T-cell (primary cell): ENCODE results near the gene TEAD1. TPM values are rescaled to one million over a fixed set of nuclear protein-coding genes. Genes with fewer than 3 reads are reported as not detected.

ENCODE experiments used
- ATAC-seq, 4 experiments: fragments of 200-7000 bp in 3 of 4; fragments of 150-1000 bp in 1 of 4; cut with Tn5 transposase; replicated peaks in 1 of 4; 1 replicate in 3 of 4; 2 replicates in 1 of 4; pipeline ENCODE4 v1.10.0; 2021; ENCODE audit warnings: moderate library complexity in 3 of 4, mild to moderate bottlenecking in 2 of 4, moderate number of reproducible peaks in 1 of 4
- CTCF ChIA-PET, 2 donors: fragments of 300-600 bp; sonication (Branson Sonifier 250); formaldehyde crosslinking; loops; one replicate each; lab custom pipeline; 2022; ENCODE audit warnings: antibody characterized with exemption in 2 of 2; lab: Charles Lee
- POLR2A ChIA-PET, 2 donors: fragments of 300-600 bp; sonication (Branson Sonifier 250); formaldehyde crosslinking; loops; one replicate each; lab custom pipeline; 2022; ENCODE audit warnings: antibody characterized with exemption in 2 of 2; lab: Charles Lee
- DNase-seq, 35 experiments: peaks; one replicate each; pipeline versions ENCODE4 v3.0.0 to v3.0.0-alpha.2; 2013 to 2023
- H3K27ac ChIP-seq: one replicate; pipeline ENCODE4 v1.5.1; 2013; ENCODE audit warnings: low read length
- H3K27me3 ChIP-seq, 2 experiments: replicated peaks in 1 of 2; 1 replicate in 1 of 2; 2 replicates in 1 of 2; pipeline versions ENCODE4 v1.6.1 to v1.7.0; 2013; ENCODE audit warnings: low read length in 1 of 2, mixed read lengths in 1 of 2; ENCODE audit not compliant: control insufficient read depth in 2 of 2, insufficient read depth in 2 of 2; ENCODE audit errors: extremely low read depth in 1 of 2
- H3K36me3 ChIP-seq, 2 donors: 1 replicate in 1 of 2; 2 replicates in 1 of 2; pipeline versions ENCODE4 v1.6.1 to v1.7.0; 2013; ENCODE audit warnings: low read length in 1 of 2; ENCODE audit not compliant: control insufficient read depth in 2 of 2, insufficient read depth in 1 of 2; ENCODE audit errors: extremely low read depth in 1 of 2
- H3K4me1 ChIP-seq, 2 experiments: 1 replicate in 1 of 2; 2 replicates in 1 of 2; pipeline versions ENCODE4 v1.6.1 to v1.7.0; 2013; ENCODE audit warnings: low read length in 2 of 2, mixed read lengths in 1 of 2; ENCODE audit not compliant: insufficient read depth in 2 of 2, control insufficient read depth in 1 of 2; ENCODE audit errors: extremely low read depth in 1 of 2
- H3K4me3 ChIP-seq, 2 donors: 1 replicate in 1 of 2; 2 replicates in 1 of 2; pipeline versions ENCODE4 v1.5.1 to v1.7.0; 2013; ENCODE audit warnings: mild to moderate bottlenecking in 2 of 2, low read length in 1 of 2, moderate library complexity in 1 of 2; ENCODE audit not compliant: control insufficient read depth in 1 of 2; ENCODE audit errors: extremely low read depth in 1 of 2
- H3K9me3 ChIP-seq: 2 replicates; pipeline ENCODE4 v1.7.0; 2013
- H3K27ac Mint-ChIP-seq, 2 donors: one replicate each; pipeline ENCODE4 v1.8.0; 2020 to 2021; ENCODE audit warnings: mild to moderate bottlenecking in 2 of 2, mixed read lengths in 2 of 2
- H3K27me3 Mint-ChIP-seq, 2 donors: one replicate each; pipeline ENCODE4 v1.8.0; 2021 to 2022; ENCODE audit warnings: mixed read lengths in 2 of 2
- H3K36me3 Mint-ChIP-seq: one replicate; pipeline ENCODE4 v1.8.0; 2021; ENCODE audit warnings: mixed read lengths
- H3K4me1 Mint-ChIP-seq, 3 donors: one replicate each; pipeline ENCODE4 v1.8.0; 2020 to 2022; ENCODE audit warnings: mixed read lengths in 3 of 3, mild to moderate bottlenecking in 1 of 3
- H3K4me3 Mint-ChIP-seq, 3 donors: one replicate each; pipeline ENCODE4 v1.8.0; 2020 to 2022; ENCODE audit warnings: mild to moderate bottlenecking in 3 of 3, mixed read lengths in 3 of 3, moderate library complexity in 3 of 3
- H3K9me3 Mint-ChIP-seq, 3 donors: one replicate each; pipeline ENCODE4 v1.8.0; 2020 to 2022; ENCODE audit warnings: mixed read lengths in 3 of 3
- WGBS: methylation state at CpG from one replicate; pipeline ENCODE4 v1.1.5; 2013; ENCODE audit warnings: missing lambda C conversion rate; ENCODE audit not compliant: insufficient coverage; 5-methylcytosine and 5-hydroxymethylcytosine counted together
- total RNA-seq, 35 experiments: library from RNA in 6 of 35; stranded (reverse) in 6 of 35; fragments of 120-200 nt in 1 of 35; gene quantifications; one replicate each; pipeline versions ENCODE4 v1.2.1 to v1.2.4 and lab custom pipeline; 2013 to 2026

The TEAD1 gene
- total RNA-seq, 5 donors from 2014 or later (not counting 1 experiment from before 2014, with no cell fraction given): 0.20 to 0.72 (median 0.44) TPM; not detected in 1

DNA sequence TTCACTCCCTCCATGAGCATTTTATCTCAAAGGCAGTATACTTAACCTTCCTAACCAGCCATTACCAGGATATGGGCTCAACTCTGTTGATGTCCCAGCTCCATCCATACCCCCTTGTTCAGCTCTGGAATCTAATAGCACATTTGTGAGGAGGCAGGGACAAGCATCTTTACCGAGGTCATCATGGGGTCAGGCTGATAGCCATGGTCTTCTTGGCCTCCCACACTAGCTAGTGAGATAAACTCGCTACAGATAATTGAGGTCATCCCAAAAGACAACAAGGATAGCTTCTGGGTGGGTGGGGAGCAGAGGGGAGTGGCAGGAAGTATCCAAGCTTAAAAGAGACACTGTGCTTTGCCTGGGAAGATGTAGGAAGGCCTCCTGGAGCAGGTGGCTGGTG is 193.3 kb downstream of the TEAD1 start:
- DNase-seq: no peak
- no peaks in the 10 kb centered on the region for H3K4me1 ChIP-seq

DNA sequence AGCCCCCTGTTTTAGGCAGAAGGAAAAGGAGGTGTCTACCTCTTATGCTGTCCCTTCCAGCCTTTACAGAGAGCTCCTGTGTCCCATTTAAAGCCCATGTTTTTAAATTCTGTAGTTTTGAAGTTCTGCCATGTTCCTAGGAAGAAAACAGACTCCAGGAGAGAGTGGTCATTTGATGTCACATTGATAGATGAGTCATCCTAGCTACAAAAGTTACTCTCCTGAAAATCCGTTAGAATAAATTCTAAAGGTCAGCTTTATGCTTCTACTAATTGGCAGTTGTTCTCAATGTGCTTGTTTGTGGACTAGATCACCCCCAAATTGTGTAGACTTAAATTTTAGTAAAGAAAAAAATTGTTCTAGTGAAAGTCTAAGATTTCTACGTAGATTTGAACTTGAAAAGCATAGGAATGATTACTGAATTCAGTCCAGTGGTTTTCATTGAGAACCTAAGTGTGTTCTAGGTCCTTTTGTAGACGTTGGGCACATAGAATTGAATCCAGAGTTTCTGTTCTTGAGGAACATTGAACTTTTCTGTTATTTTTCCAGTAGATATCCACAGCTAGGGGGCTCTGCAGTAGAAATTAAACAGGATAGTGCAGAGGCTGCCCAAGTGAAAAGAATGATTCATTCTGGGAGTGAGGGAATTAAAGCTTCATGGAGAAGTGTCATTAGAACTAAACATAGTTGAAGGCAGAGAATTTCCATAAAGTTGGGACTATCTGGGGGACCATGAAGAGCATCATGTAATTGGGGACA is 194.3 kb downstream of the TEAD1 start:
- H3K4me3 ChIP-seq: no peak overlapping the region
- no peaks in the 10 kb centered on the region for H3K4me1 ChIP-seq
- H3K9me3 ChIP-seq: no peaks in the 10 kb centered on the region
- H3K4me3 Mint-ChIP-seq: no peak overlapping the region
- WGBS: 66% methylated on average over 2 of the region's 3 CpGs
- POLR2A ChIA-PET: no interaction called here
- CTCF ChIA-PET: no interaction called here
- H3K36me3 ChIP-seq: no peaks in the 10 kb centered on the region
- peaks cover 9 to 19% of the 10 kb centered on the region in 2 experiments for H3K27me3 ChIP-seq
- no peak for ATAC-seq
- H3K27ac ChIP-seq: no peak overlapping the region
- no peak for DNase-seq
- H3K27me3 Mint-ChIP-seq: peaks cover 32 to 34% of the 10 kb centered on the region in 2 donors
- peaks cover 6 to 7% (median 7%) of the 10 kb centered on the region in 3 donors for H3K4me1 Mint-ChIP-seq
- no peaks in the 10 kb centered on the region for H3K36me3 Mint-ChIP-seq
- H3K27ac Mint-ChIP-seq: no peak overlapping the region
- H3K9me3 Mint-ChIP-seq: no peaks in the 10 kb centered on the region

More for the DNA sequence above, 193.3 kb downstream of the TEAD1 start:
- no peaks in the 10 kb centered on the region for H3K36me3 Mint-ChIP-seq
- Histone ChIP-seq H3K4me3 (no peak overlapping the region), H3K27me3 (peaks cover 17 to 25% of the 10 kb centered on the region in 2 experiments), H3K9me3 (no peaks in the 10 kb centered on the region), H3K36me3 (no peaks in the 10 kb centered on the region), H3K27ac (no peak overlapping the region)
- no peaks in the 10 kb centered on the region for H3K9me3 Mint-ChIP-seq
- H3K27ac Mint-ChIP-seq: no peak overlapping the region
- ChIA-PET CTCF (no interaction called here), POLR2A (no interaction called here)
- peaks cover 6 to 7% (median 7%) of the 10 kb centered on the region in 3 donors for H3K4me1 Mint-ChIP-seq
- ATAC-seq: no peak
- H3K4me3 Mint-ChIP-seq: no peak overlapping the region
- H3K27me3 Mint-ChIP-seq: peaks cover 37 to 44% of the 10 kb centered on the region in 2 donors
- WGBS: no CpG with 5 or more reads among the region's 2 CpGs

DNA sequence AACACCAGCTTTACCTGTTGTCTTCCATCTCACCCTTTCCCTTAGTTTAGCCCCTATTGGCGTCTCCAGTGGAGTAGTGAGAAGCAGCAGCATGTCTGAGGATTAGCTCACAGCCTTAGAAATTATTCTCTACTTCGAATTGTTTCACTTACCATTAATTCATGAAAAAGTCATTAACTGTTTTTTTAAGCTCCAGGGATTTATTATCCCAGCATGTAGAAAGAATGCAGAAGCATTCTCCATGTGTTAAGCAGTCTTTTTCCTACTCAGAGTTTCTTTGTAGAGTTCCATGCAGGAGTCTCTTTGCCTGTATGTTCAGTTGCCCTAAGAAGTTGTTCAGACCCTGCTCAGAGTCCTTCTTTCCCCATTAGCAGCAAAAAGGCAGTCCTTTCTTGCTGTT is 197.0 kb downstream of the TEAD1 start:
- no peak overlapping the region for H3K4me3 Mint-ChIP-seq
- H3K9me3 Mint-ChIP-seq: no peaks in the 10 kb centered on the region
- WGBS: no CpG with 5 or more reads among the region's 2 CpGs
- H3K9me3 ChIP-seq: no peaks in the 10 kb centered on the region
- H3K27ac Mint-ChIP-seq: no peak overlapping the region
- CTCF ChIA-PET: no interaction called here
- POLR2A ChIA-PET: no interaction called here
- DNase-seq (no peak), ATAC-seq (no peak)
- H3K27me3 ChIP-seq: peaks cover 0 to 13% of the 10 kb centered on the region in 2 experiments
- no peaks in the 10 kb centered on the region for H3K4me1 Mint-ChIP-seq
- H3K36me3 ChIP-seq: no peaks in the 10 kb centered on the region
- H3K36me3 Mint-ChIP-seq: no peaks in the 10 kb centered on the region
- no peak overlapping the region for H3K4me3 ChIP-seq
- no peak overlapping the region for H3K27ac ChIP-seq
- H3K4me1 ChIP-seq: no peaks in the 10 kb centered on the region
- H3K27me3 Mint-ChIP-seq: peaks cover 16 to 27% of the 10 kb centered on the region in 2 donors

DNA sequence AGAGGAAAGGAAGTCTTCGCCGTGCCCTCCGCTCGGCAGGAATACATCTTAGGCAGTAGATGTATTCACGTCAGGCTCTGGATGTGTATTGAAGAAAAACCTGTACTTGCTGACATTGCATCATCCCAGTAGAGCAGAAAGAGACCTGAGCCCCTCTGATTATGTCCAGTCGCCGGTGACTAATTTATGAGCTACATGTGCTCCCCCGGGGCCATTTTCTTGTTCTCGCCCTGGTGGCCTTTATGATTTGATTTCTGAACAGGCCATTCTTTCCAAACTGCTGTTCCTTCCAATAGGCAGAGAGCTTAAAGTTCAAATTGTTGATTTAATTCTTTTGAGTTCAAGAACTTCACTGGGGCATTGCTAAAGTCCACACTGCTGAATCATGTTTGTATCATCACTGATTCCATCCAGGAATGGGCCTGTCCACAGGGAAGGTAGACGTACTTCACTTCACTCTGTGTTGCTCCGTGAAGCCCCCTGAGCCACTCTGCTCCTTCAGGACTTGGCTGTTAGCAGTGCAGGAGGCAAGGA is 197.6 kb downstream of the TEAD1 start:
- Mint-ChIP-seq H3K27ac (no peak overlapping the region), H3K4me3 (no peak overlapping the region), H3K4me1 (no peaks in the 10 kb centered on the region), H3K36me3 (no peaks in the 10 kb centered on the region), H3K9me3 (no peaks in the 10 kb centered on the region), H3K27me3 (peaks cover 14 to 23% of the 10 kb centered on the region in 2 donors)
- Histone ChIP-seq H3K9me3 (no peaks in the 10 kb centered on the region), H3K4me1 (no peaks in the 10 kb centered on the region), H3K27me3 (peaks cover 0 to 13% of the 10 kb centered on the region in 2 experiments), H3K36me3 (no peaks in the 10 kb centered on the region), H3K4me3 (no peak overlapping the region), H3K27ac (no peak overlapping the region)
- POLR2A ChIA-PET: no interaction called here
- 96% methylated on average over 11 of the region's 11 CpGs for WGBS
- DNase-seq: no peak
- no peak for ATAC-seq
- CTCF ChIA-PET: no interaction called here

DNA sequence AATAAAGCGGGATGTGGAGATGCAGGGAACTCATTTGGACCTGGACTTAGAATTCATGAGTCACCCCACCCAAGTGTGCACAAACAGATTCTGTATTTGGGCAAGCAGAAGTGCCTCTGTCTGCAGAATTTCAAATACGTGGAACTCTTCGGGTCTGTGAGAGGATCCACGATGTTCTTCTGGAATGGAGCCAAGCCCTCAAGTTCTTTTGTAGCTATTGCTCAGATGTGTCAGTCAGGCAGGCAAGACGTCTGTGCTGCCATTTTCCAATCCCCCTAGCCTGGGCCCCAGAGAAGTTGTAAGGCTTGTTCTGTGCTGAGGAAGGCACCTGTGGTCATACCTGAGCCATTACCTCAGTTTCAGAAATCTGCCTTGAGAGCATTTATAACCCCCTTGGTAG is 202.1 kb downstream of the TEAD1 start:
- no peak overlapping the region for H3K4me3 Mint-ChIP-seq
- H3K9me3 Mint-ChIP-seq: no peaks in the 10 kb centered on the region
- no peak overlapping the region for H3K4me3 ChIP-seq
- ChIA-PET POLR2A (no interaction called here), CTCF (no interaction called here)
- ATAC-seq (no peak), DNase-seq (no peak)
- H3K9me3 ChIP-seq: no peaks in the 10 kb centered on the region
- no peak overlapping the region for H3K27ac ChIP-seq
- H3K36me3 ChIP-seq: no peaks in the 10 kb centered on the region
- no peaks in the 10 kb centered on the region for H3K4me1 Mint-ChIP-seq
- peaks cover 0 to 17% of the 10 kb centered on the region in 2 experiments for H3K27me3 ChIP-seq
- peaks cover 10 to 24% of the 10 kb centered on the region in 2 donors for H3K27me3 Mint-ChIP-seq
- WGBS: 81% methylated on average over 4 of the region's 5 CpGs
- no peaks in the 10 kb centered on the region for H3K36me3 Mint-ChIP-seq
- no peak overlapping the region for H3K27ac Mint-ChIP-seq
- no peaks in the 10 kb centered on the region for H3K4me1 ChIP-seq

DNA sequence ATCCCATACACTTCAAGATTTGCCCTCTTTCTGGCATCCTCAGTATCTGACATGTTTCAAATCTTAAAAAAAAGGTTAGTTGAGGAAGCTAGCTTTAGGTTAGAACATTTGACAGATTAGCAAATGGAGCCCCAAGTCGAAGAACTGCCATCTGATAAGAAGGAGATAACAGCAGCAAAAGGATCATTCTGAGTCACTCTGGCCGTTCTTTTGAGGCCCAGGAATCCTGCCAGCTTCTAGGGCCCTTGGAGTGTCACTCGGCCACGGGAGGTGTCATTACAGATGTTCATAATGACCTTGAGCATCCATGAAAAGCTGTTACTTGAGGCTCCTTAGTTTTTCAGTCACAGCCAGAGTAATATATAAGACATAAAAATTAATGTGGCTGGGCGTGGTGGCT is 202.8 kb downstream of the TEAD1 start:
- H3K4me1 Mint-ChIP-seq: no peaks in the 10 kb centered on the region
- H3K4me3 Mint-ChIP-seq: no peak overlapping the region
- Histone ChIP-seq H3K27me3 (peaks cover 0 to 21% of the 10 kb centered on the region in 2 experiments), H3K36me3 (no peaks in the 10 kb centered on the region), H3K4me1 (no peaks in the 10 kb centered on the region), H3K27ac (no peak overlapping the region), H3K9me3 (no peaks in the 10 kb centered on the region), H3K4me3 (no peak overlapping the region)
- peaks cover 8 to 24% of the 10 kb centered on the region in 2 donors for H3K27me3 Mint-ChIP-seq
- no peaks in the 10 kb centered on the region for H3K36me3 Mint-ChIP-seq
- DNase-seq (no peak), ATAC-seq (no peak)
- H3K27ac Mint-ChIP-seq: no peak overlapping the region
- ChIA-PET POLR2A (no interaction called here), CTCF (no interaction called here)
- no peaks in the 10 kb centered on the region for H3K9me3 Mint-ChIP-seq
- 55% methylated on average over 2 of the region's 5 CpGs for WGBS
